ENCODE measurements around the gene TUBB4A.

TUBB4A gene

GRCh38 chr19:6466526-6467248, 35.4 kb downstream of the TUBB4A start:
- DNase-seq (ENCODE audit: low read depth) = no peak

GRCh38 chr19:6465663-6466062, 36.4 kb downstream of the TUBB4A start:
- no peak for DNase-seq (ENCODE audit: low read depth)

DNA sequence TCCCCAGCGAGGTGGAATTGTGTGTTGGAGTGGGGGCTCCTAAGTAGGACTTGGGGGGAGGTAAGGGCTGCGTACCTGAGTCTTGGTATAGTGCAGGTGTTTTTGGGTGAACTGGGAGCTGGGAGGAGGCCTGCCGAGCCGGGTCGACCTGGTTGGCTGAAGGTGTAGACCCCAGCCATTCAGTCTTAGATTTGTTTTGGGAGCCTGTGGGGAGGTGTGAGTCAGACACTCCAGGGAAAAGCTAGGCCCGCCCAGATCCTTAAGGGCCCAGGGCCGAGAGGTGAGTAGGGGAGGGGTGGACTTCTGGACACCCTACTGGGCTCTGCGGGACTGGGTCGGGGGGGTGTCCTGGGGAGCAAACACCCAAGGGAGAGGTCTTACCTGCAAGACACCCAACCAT, 37.1 kb downstream of the TUBB4A start:
- no peak for DNase-seq (ENCODE audit: low read depth)

DNA sequence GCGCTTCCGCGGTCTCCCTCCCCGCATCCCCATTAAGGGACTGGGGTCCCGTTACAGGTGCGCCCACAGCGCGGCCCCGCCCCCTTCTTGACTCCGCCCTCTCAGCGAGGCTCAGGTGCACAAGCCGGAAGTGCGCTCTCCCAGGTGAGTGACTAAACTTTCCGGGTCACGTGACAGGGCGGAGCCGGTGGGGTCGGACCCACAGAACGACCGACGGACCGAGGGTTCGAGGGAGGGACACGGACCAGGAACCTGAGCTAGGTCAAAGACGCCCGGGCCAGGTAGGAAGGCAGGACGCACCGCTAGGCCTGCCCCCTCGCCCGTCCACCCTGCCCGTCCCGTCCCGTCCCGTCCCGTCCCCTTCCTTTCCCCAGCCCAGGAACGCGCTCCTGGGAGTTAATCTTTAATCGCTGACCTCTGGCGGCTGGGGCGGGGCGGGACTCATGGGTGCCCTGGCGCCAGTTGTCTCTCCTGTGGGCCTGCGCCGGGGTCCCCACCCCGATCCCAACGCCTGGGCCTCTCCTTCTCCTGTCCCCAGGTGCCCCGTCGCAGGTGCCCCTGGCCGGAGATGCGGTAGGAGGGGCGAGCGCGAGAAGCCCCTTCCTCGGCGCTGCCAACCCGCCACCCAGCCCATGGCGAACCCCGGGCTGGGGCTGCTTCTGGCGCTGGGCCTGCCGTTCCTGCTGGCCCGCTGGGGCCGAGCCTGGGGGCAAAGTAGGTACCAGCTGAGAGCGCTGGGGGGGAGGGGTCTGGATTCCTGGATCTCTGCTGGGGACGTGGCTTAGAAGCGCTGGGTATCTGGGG, 37.8 kb downstream of the TUBB4A start, which contains the start of gene CRB3:
Gene CRB3, plus strand, starts transcription at position 202 of the 804 bp plus-strand sequence. Its CDS starts 431 bp downstream, at position 633.
- DNase-seq (ENCODE audit: low read depth) = no peak

GRCh38 chr19:6460099-6460884, 41.8 kb downstream of the TUBB4A start:
- DNase-seq (ENCODE audit: low read depth) = peak; percentile 100

- DNase-seq (ENCODE audit: low read depth) = peak; percentile 70
Observed at GRCh38 chr19:6459262-6460098, 42.6 kb downstream of the TUBB4A start, which contains the start of gene SLC25A23. SLC25A23 (minus strand) TSS chr19:6459792; CDS start chr19:6459628, 164 bp downstream.

GRCh38 chr19:6458695-6459261, 43.3 kb downstream of the TUBB4A start:
- no peak for DNase-seq (ENCODE audit: low read depth)

DNA sequence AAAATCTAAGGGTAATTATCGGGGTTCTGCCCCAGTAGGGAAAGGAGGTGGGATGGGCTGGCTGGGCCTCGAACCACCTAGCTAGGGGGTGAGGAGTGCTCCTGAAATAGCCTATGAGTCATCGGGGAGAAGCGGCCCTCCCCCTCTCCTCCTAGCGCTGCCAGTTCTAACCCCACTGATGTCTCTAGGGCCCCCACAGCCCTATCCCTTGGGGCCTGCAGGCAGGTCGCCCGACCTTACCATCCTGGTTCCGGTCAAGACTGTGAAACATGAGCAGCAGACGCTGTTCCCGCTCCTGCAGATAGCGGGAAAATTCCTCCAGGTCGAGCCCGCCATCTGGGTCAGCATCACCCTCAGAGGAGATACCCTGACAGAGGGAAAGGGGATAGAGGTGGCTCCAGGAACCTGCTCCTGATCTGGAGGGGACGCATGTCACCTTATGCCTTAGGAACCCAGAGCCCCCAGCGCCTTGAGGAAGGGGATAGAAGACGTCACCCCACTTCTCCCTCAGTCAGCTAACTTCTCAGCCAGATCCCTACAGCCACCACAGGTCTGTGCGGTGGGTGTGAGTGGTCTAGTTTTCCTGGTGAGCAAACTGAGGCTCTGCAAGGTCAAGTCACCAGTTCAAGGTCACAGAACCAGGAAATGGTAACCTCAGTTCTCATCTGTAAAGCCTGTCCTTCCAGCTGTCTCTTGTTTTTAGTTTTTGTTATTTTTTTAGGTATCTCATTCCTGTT, 44.0 kb downstream of the TUBB4A start:
- no peak for DNase-seq (ENCODE audit: low read depth)

DNA sequence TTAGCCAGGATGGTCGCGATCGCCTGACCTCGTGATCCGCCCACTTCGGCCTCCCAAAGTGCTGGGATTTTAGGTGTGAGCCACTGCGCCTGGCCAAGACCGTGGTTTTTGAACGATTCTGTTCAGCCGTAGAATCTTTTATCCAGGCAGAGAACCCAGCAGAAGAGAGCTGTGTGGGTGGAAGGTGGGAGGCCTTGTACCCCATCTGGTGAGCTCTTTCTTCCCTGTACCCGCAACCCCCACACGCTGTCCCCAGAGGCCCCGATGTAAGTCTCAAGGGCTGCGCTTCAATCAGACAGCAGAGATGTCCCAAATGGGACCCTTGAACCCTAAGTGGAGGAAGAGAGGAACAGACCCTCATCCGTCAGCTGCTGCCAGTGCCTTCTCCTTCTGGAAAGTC, 46.2 kb downstream of the TUBB4A start:
- no peak for DNase-seq (ENCODE audit: low read depth)

DNA sequence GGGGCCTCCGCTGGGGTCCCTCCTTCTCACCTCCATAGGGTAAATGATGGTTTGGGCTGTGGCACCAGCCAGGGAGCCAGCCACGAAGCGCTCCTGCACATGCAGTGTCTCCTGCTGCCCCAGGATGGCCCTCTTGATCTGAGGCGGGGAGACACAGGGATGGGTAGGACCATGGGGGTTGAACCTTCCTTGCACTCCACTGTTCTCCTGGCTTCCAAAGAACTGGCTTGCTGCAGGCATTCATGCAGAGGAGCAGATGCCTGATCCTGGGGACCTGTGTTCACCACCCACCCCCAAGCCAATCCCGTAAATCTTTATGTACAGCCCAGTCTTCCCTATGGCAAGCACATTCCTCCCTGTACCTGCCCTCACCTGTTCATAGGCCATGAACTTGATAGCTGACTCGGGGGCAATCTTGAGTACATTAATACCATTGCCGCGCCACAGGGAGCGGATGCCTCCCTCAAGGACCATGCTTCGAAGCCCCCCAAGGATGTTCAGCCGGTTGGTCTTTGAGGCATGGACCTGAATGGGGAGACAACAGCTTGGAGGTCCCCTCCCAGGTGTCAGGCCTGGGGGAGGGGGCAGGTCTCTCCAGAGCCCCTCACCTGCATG, 48.1 kb downstream of the TUBB4A start:
- no peak for DNase-seq (ENCODE audit: low read depth)

DNA sequence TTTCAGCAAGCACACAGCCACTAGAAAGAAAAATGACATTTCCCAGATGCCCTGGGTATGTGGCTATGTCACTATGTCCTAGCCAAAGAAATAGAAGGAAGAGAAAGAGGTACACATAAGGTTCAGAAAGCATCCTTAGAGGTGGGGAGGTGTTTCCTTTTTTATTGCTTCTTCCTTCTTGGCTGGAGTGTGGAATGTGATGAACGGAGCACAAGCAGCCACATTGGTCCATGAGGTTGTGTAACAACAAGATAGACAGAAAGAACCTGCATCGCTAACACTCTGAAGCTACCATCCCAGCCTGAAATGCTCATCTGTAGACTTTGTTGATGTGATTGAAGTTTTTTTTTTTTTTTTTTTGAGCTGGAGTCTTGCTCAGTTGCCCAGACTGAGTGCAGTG, 49.2 kb downstream of the TUBB4A start:
- DNase-seq (ENCODE audit: low read depth) = no peak

GRCh38 chr19:6452223-6452614, 49.9 kb downstream of the TUBB4A start:
- no peak for DNase-seq (ENCODE audit: low read depth)

DNA sequence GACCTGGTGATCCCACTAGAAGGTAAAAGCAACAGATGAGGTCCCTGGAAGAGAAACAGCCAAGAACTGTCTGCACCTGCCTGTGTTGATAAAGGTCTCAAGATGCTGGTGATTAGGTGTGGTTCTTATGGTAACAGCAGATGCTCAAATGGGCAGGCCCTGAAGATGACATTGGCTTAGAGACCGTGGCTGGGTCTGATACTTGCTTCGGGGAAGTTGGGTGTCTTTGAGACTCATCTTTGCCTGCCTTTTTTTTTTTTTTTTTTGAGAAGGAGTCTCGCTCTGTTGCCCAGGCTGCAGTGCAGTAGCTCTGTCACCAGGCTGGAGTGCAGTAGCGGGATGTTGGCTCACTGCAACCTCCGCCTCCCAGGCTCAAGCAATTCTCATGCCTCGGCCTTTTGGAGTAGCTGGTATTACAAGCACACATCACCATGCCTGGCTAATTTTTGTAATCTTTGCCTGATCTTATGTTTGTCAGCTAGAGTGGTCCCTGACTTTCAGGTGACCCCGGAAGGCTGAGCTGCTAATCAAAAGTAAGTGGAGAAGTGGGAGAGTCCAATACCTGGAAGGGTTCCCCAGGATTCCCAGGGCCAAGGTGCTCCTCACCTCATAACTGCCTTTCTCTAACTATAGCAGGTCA, 50.4 kb downstream of the TUBB4A start:
- no peak for DNase-seq (ENCODE audit: low read depth)

GRCh38 chr19:6450166-6450565, 51.9 kb downstream of the TUBB4A start:
- DNase-seq (ENCODE audit: low read depth) = no peak

- DNase-seq (ENCODE audit: low read depth) = no peak
Observed at GRCh38 chr19:6448045-6448444, 54.1 kb downstream of the TUBB4A start.

DNA sequence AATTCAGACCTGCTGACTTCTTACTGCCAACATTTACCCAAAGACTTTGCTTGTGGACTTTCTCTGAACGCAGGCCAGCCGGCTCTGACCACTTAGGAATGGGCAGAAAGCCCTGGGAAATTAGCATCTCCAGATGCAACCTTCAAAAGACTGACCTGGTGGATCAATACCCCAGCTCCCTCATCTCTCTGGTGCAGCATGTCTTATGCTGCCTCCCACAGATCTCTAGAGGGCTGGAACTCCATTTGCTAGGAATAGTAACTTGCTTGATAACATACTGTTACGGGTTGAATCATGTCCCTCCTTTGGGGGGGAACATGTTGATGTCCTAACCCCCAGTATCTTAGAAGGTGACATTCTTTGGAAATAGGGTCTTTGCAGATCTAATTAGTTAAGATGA, 55.7 kb downstream of the TUBB4A start:
- DNase-seq (ENCODE audit: low read depth) = no peak
